Cardiac muscle cell (in vitro differentiated cells and primary cell): Measurements from ENCODE around the gene NAGLU. TPM values are rescaled to one million over a fixed set of nuclear protein-coding genes. Genes with fewer than 3 reads are reported as not detected.
A peak's percentile ranks its signal among the peaks of the same experiment; 100 is the strongest.

Experiments
- DNase-seq, 2 donors: peaks; one replicate each; pipeline versions ENCODE4 v3.0.0 to v3.0.0-alpha.2; 2010 to 2017; ENCODE audit warnings: low read depth in 1 of 2, low spot score in 1 of 2
- H3K27ac ChIP-seq: fragments of 200-600 bp; sonication (generic); 2 replicates; pipeline ENCODE4 v1.5.1; 2016
- H3K27me3 ChIP-seq: fragments of 200-600 bp; sonication (generic); 2 replicates; pipeline ENCODE4 v1.6.0; 2016; ENCODE audit warnings: control low read depth
- H3K36me3 ChIP-seq: fragments of 200-600 bp; sonication (generic); 2 replicates; pipeline ENCODE4 v1.5.1; 2016; ENCODE audit warnings: control low read depth
- H3K4me1 ChIP-seq: fragments of 200-600 bp; sonication (generic); 2 replicates; pipeline ENCODE4 v1.8.1; 2017; ENCODE audit warnings: low read depth, mild to moderate bottlenecking, mixed run types
- H3K4me3 ChIP-seq: fragments of 200-600 bp; sonication (generic); 2 replicates; pipeline ENCODE4 v1.5.1; 2016; ENCODE audit warnings: mild to moderate bottlenecking
- H3K9me3 ChIP-seq: fragments of 200-600 bp; sonication (generic); 2 replicates; pipeline ENCODE4 v1.5.1; 2017; ENCODE audit warnings: low read depth, mild to moderate bottlenecking, control low read depth
- CTCF ChIP-seq: IDR thresholded peaks from 2 replicates; pipeline ENCODE4 v1.5.1; 2012; ENCODE audit warnings: low read depth, mild to moderate bottlenecking, low read length
- polyA plus RNA-seq: library from polyadenylated mRNA; unstranded; fragments of >200 nt; fragmentation: Nextera tagmentation; extraction: Ambion mirVana; gene quantifications from 2 replicates; pipeline ENCODE4 v1.2.1, GENCODE V29; 2016
- total RNA-seq: library from RNA; depleted of rRNA; stranded (reverse); fragments of >200 nt; gene quantifications from 2 replicates; pipeline ENCODE4 v1.2.3, GENCODE V29; 2016

The NAGLU gene
- total and polyA plus RNA-seq, 2 experiments from 2014 or later, result 49.0 to 56.9 TPM

GRCh38 chr17:42518046-42518754 lies 17.8 kb upstream of the NAGLU start:
- no peaks in the 10 kb centered on the region for H3K27me3 ChIP-seq
- DNase-seq, result peak in 1 of 2 donors; percentile 97
- no peaks in the 10 kb centered on the region for H3K9me3 ChIP-seq
- no peak overlapping the region for H3K4me3 ChIP-seq
- no peak for TF ChIP-seq CTCF
- H3K36me3 ChIP-seq, result no peaks in the 10 kb centered on the region
- peak overlapping the region; percentile 100 for H3K27ac ChIP-seq
- peaks cover 32% of the 10 kb centered on the region for H3K4me1 ChIP-seq

- no peak for TF ChIP-seq CTCF
- no peak overlapping the region for H3K4me3 ChIP-seq
- peak in 1 of 2 donors; percentile 77 for DNase-seq
- peak overlapping the region; percentile 100 for H3K27ac ChIP-seq
- peaks cover 34% of the 10 kb centered on the region for H3K4me1 ChIP-seq
- no peaks in the 10 kb centered on the region for H3K27me3 ChIP-seq
- H3K36me3 ChIP-seq, result no peaks in the 10 kb centered on the region
- H3K9me3 ChIP-seq, result no peaks in the 10 kb centered on the region
These were observed 17.1 kb upstream of the NAGLU start for GRCh38 chr17:42518755-42519545.

- peak; percentile 73 to 99 for DNase-seq
- Histone ChIP-seq H3K36me3 (no peaks in the 10 kb centered on the region), H3K9me3 (no peaks in the 10 kb centered on the region), H3K4me3 (no peak overlapping the region), H3K4me1 (peaks cover 34% of the 10 kb centered on the region), H3K27ac (peak overlapping the region; percentile 100), H3K27me3 (no peaks in the 10 kb centered on the region)
- TF ChIP-seq CTCF, result no peak
These were observed 16.2 kb upstream of the NAGLU start for GRCh38 chr17:42519546-42520491.

GRCh38 chr17:42520540-42520951 lies 15.5 kb upstream of the NAGLU start:
- Histone ChIP-seq H3K27ac (peak overlapping the region; percentile 100), H3K9me3 (no peaks in the 10 kb centered on the region)
- DNase-seq, result no peak

More at GRCh38 chr17:42520540-42520951, 15.5 kb upstream of the NAGLU start:
- Histone ChIP-seq H3K27me3 (no peaks in the 10 kb centered on the region), H3K36me3 (no peaks in the 10 kb centered on the region), H3K4me3 (no peak overlapping the region), H3K4me1 (peaks cover 34% of the 10 kb centered on the region)
- peak; percentile 29 for TF ChIP-seq CTCF
